HG03460 (cell line): ENCODE measurements around the gene SLC27A6.
"Not testable (repeated sequence)": the region's sequence is repeated elsewhere in the genome, so short reads cannot be mapped to it uniquely, and the experiment has no call there.

ENCODE experiments used
- ATAC-seq: cut with Tn5 transposase; IDR thresholded peaks from one replicate; pipeline ENCODE4 v1.9.1; 2021; ENCODE audit not compliant: unreplicated experiment

SLC27A6 gene

DNA sequence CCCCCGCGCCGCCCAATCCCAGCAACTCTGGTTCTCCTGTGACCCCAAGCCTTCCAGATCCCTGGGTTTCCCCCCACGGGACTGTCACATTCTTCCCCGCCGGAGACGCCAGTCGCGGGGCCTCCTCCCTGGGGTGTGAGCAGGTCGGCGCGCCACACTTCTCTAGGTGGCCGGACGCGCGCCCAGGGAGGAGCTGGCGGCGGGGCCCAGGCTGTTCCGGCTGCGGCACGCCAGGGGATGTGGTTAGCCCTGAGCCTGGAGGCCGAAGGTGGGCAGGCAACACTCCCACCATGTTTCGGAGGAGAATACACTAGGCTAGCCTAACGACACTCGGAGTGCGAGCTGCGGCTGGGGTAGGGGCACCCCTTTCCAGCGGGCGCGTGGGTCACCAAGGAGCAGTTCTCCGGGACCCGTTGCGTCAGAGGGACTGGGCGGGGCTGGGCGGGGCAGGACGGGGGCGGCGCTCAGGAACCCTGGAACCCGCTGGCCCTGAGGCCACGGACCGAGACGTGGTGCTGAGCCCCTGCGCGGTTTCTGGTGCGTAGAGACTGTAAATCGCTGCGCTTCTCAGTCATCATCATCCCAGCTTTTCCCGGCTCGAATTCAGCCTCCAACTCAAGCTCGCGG, at the start of gene SLC27A6:
TSS of gene SLC27A6 (plus strand) at position 478 of the 627 bp plus-strand sequence. CDS start 650 bp downstream, outside the sequence.
- ATAC-seq = no peak

- ATAC-seq = no peak
Measured at GRCh38 chr5:128919542-128919941, 45.7 kb upstream of the SLC27A6 start.

GRCh38 chr5:128920345-128921215, 44.7 kb upstream of the SLC27A6 start:
- no peak for ATAC-seq

GRCh38 chr5:128924299-128924698, 41.0 kb upstream of the SLC27A6 start:
- ATAC-seq = no peak

DNA sequence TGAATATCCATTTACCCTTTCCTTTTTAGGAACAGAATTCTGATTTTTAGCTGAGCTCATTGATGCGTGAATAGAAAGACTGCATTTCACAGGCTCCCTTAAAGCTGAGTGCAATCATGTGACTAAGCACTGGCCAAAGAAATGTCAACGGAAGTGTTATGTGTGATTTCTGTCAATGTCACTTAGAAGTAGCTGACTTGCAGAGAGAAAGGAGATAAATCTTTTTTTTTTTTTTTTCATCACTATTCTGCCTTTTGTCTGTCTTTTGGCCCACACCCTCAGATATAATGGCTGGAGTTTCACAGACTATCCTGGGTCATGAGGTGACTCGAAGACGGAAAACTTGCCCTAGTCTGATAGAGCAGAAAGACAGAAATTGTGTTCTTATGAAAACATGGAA, 39.3 kb upstream of the SLC27A6 start:
- ATAC-seq = no peak

- no peak for ATAC-seq
Measured at GRCh38 chr5:128927644-128928043, 37.6 kb upstream of the SLC27A6 start.

GRCh38 chr5:128932232-128932631, 33.1 kb upstream of the SLC27A6 start:
- ATAC-seq = not testable (repeated sequence)

GRCh38 chr5:128943100-128943499, 22.2 kb upstream of the SLC27A6 start:
- ATAC-seq = not testable (repeated sequence)

DNA sequence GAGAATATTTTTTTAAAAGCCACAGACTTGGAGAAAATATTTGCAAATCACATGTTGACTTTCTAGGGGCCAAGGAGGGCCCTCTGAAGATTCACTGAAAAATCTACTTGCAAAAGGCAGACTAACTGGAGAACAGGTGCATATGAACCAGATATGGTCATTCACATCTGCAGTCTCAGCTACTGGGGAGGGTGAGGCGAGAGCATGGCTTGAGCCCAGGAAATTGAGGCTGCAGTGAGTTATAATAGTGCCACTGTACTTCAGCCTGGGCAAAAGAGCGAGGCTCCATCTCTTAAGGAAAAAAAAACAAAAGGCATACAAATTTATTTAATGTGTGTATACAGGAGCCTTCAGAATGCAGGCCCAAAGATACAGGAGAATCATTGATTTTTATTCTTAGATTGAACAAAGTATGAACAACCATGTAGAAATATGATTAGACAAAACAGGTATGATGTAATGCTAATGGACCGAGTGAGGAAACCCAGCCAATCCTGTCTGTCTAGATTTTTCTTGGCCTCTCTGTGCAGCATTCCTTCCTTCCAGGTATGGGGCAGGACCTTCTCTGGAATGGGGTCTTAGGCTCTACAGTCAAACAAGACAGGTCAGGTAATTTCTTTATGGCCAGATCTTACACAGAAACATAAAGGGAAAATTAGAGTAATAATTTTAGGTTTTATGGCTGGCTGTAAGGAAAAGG, 15.3 kb upstream of the SLC27A6 start:
- no peak for ATAC-seq

DNA sequence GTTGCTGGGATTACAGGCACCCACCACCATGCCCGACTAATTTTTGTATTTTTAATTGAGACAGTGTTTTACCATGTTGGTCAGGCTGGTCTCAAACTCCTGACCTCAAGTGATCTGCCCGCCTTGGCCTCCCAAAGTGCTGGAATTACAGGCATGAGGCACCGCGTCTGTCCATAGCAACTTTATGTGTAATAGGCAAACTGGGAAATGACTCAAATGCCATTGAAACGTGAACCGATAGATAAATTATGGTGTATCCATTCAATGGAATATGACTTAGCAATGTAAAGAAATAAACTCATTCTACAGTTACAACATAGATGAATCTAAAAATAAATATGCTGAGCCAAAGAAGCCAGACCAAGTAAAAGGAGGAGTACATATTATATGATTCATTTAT, 14.0 kb upstream of the SLC27A6 start:
- not testable (repeated sequence) for ATAC-seq

DNA sequence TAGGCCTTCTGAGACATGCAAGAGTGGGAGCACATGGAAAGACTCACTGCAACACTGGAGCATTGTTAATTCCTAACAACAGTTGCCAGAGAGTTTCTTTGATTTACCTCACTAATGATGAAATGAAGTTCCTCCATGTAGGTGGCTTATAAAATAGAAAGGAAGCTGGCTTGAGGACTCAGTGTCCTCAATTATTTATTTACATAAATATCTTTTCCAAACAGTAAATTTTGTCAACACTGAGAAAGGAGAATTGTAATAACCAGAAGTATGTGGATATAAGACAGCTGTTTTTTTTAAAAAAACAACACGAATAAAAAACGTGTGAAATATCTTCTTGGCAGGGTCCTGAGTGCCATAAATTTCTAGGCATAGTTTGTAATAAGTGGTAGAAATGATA, 9.1 kb upstream of the SLC27A6 start:
- ATAC-seq = no peak

GRCh38 chr5:128962211-128962610, 3.1 kb upstream of the SLC27A6 start:
- no peak for ATAC-seq

- ATAC-seq = no peak
Measured at GRCh38 chr5:128965638-128966302, 482 bp downstream of the SLC27A6 start.

GRCh38 chr5:128966375-128966774, 1.1 kb downstream of the SLC27A6 start:
- no peak for ATAC-seq

DNA sequence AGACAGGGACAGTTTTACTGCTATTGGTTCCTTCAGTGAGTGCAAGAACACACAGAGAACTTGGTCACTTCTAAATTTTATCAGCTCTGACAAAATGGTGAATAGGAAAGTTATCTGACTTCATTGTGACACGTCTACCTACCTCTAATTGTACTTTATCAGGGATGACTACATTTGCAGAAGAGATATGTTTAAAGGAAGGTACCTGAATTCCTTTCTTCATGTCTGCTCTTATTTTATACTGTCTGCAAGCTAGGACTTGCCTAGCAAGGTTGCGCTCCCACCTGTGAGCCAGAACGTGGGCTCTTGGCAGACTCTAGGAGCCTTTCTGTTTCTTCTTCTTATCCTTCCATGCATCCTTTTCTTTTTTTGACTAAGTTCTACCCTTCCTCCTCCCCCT, 1.6 kb downstream of the SLC27A6 start:
- ATAC-seq = no peak

- no peak for ATAC-seq
Measured at GRCh38 chr5:128973244-128973643, 8.0 kb downstream of the SLC27A6 start.

- ATAC-seq = no peak
Measured at GRCh38 chr5:128974567-128974966, 9.3 kb downstream of the SLC27A6 start.

- no peak for ATAC-seq
Measured at GRCh38 chr5:128979761-128980160, 14.5 kb downstream of the SLC27A6 start.

DNA sequence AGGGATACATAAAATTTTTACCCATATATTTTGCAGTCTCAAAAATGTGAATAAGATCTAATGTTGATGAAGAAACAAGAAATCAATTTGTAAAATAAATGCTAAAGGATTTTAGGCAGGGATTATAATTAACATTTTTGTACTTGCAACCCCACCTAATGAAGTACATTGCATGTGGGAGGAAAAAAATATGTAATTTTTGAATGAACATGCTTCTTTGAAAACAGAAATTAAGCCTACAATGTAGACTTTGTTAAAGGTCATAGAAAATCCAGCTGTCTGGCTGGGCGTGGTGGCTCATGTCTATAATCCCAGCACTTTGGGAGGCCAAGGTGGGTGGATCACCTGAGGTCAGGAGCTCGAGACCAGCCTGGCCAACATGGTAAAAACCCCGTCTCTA, 15.6 kb downstream of the SLC27A6 start:
- no peak for ATAC-seq

GRCh38 chr5:128984480-128984879, 19.2 kb downstream of the SLC27A6 start:
- ATAC-seq = no peak

GRCh38 chr5:128988476-128988875, 23.2 kb downstream of the SLC27A6 start:
- ATAC-seq = no peak
